Liver (tissue), 9 donors: Measurements from ENCODE around the gene RASSF10. TPM values are rescaled to one million over a fixed set of nuclear protein-coding genes. Genes with fewer than 3 reads are reported as not detected.

Experiments used
- DNase-seq: peaks from one replicate; pipeline ENCODE4 v3.0.0-alpha.2; 2017; ENCODE audit warnings: low spot score
- H3K27ac ChIP-seq, 2 donors: one replicate each; pipeline ENCODE4 v1.7.0; 2013; ENCODE audit warnings: inconsistent platforms in 2 of 2, low read length in 2 of 2, control low read depth in 1 of 2, low read depth in 1 of 2, mild to moderate bottlenecking in 1 of 2
- H3K27me3 ChIP-seq, 4 donors: one replicate each; pipeline versions ENCODE4 v1.6.1 to v1.7.0; 2013; ENCODE audit warnings: low read length in 3 of 4, inconsistent platforms in 1 of 4, mild to moderate bottlenecking in 1 of 4, moderate library complexity in 1 of 4; ENCODE audit not compliant: control insufficient read depth in 4 of 4, insufficient read depth in 4 of 4
- H3K36me3 ChIP-seq, 4 donors: one replicate each; pipeline versions ENCODE4 v1.6.1 to v1.7.0; 2013; ENCODE audit warnings: low read length in 3 of 4, mild to moderate bottlenecking in 3 of 4, low read depth in 1 of 4, moderate library complexity in 1 of 4; ENCODE audit not compliant: control insufficient read depth in 4 of 4, insufficient read depth in 3 of 4
- H3K4me1 ChIP-seq, 4 donors: one replicate each; pipeline versions ENCODE4 v1.6.1 to v1.7.0; 2013; ENCODE audit warnings: low read length in 3 of 4, mild to moderate bottlenecking in 3 of 4, moderate library complexity in 1 of 4; ENCODE audit not compliant: control insufficient read depth in 4 of 4, insufficient read depth in 4 of 4
- H3K4me3 ChIP-seq, 3 donors: one replicate each; pipeline versions ENCODE4 v1.6.1 to v1.7.0; 2013; ENCODE audit warnings: low read length in 3 of 3, control low read depth in 1 of 3, low read depth in 1 of 3, mild to moderate bottlenecking in 1 of 3
- H3K9ac ChIP-seq, 2 donors: one replicate each; pipeline ENCODE4 v1.7.0; 2013; ENCODE audit warnings: low read length in 2 of 2, mild to moderate bottlenecking in 2 of 2, moderate library complexity in 2 of 2, control low read depth in 1 of 2, low read depth in 1 of 2
- H3K9me3 ChIP-seq, 4 donors: one replicate each; pipeline versions ENCODE4 v1.6.1 to v1.7.0; 2013; ENCODE audit warnings: low read length in 3 of 4; ENCODE audit not compliant: control insufficient read depth in 4 of 4
- ATF3 ChIP-seq: IDR thresholded peaks from 2 replicates; pipeline ENCODE4 v1.6.1; 2016; ENCODE audit warnings: antibody characterized with exemption
- CTCF ChIP-seq: fragments of 150-350 bp; IDR thresholded peaks from 2 replicates; pipeline ENCODE4 v1.5.1; 2017; ENCODE audit warnings: improper control_type of control experiment, low read depth, low read length; ENCODE audit not compliant: missing input control
- EGR1 ChIP-seq, 2 donors: IDR thresholded peaks; 2 replicates each; pipeline ENCODE4 v1.6.1; 2016 to 2018; ENCODE audit warnings: antibody characterized with exemption in 2 of 2, low read depth in 2 of 2
- FOXA2 ChIP-seq: IDR thresholded peaks from 2 replicates; pipeline ENCODE4 v1.6.1; 2016; ENCODE audit warnings: antibody characterized with exemption
- GABPA ChIP-seq, 2 donors: IDR thresholded peaks in 1 of 2; conservative IDR thresholded peaks in 1 of 2; 2 replicates each; pipeline ENCODE4 v1.6.1; 2016; ENCODE audit warnings: antibody characterized with exemption in 2 of 2, mild to moderate bottlenecking in 1 of 2, moderate library complexity in 1 of 2
- HNF4A ChIP-seq, 2 donors: conservative IDR thresholded peaks; 2 replicates each; pipeline ENCODE4 v1.6.1; 2016; ENCODE audit warnings: antibody characterized with exemption in 2 of 2, mild to moderate bottlenecking in 2 of 2
- HNF4G ChIP-seq: IDR thresholded peaks from 2 replicates; pipeline ENCODE4 v1.6.1; 2016; ENCODE audit warnings: antibody characterized with exemption
- JUND ChIP-seq, 2 donors: IDR thresholded peaks; 2 replicates each; pipeline ENCODE4 v1.6.1; 2016; ENCODE audit warnings: antibody characterized with exemption in 2 of 2
- MAX ChIP-seq: IDR thresholded peaks from 2 replicates; pipeline ENCODE4 v1.6.1; 2016; ENCODE audit warnings: antibody characterized with exemption
- NR2F2 ChIP-seq: IDR thresholded peaks from 2 replicates; pipeline ENCODE4 v1.6.1; 2016; ENCODE audit warnings: antibody characterized with exemption
- RAD21 ChIP-seq, 2 donors: IDR thresholded peaks; 2 replicates each; pipeline ENCODE4 v1.6.1; 2016; ENCODE audit warnings: antibody characterized with exemption in 2 of 2, mild to moderate bottlenecking in 2 of 2
- REST ChIP-seq: IDR thresholded peaks from 2 replicates; pipeline ENCODE4 v1.6.1; 2016; ENCODE audit warnings: antibody characterized with exemption, mild to moderate bottlenecking
- RXRA ChIP-seq, 2 donors: IDR thresholded peaks; 2 replicates each; pipeline ENCODE4 v1.6.1; 2017 to 2018; ENCODE audit warnings: antibody characterized with exemption in 2 of 2, mild to moderate bottlenecking in 1 of 2
- SP1 ChIP-seq: IDR thresholded peaks from 2 replicates; pipeline ENCODE4 v1.6.1; 2018; ENCODE audit warnings: antibody characterized with exemption, mild to moderate bottlenecking
- YY1 ChIP-seq: IDR thresholded peaks from 2 replicates; pipeline ENCODE4 v1.6.1; 2016; ENCODE audit warnings: antibody characterized with exemption, mild to moderate bottlenecking
- ZBTB33 ChIP-seq: IDR thresholded peaks from 2 replicates; pipeline ENCODE4 v1.6.1; 2016; ENCODE audit warnings: antibody characterized with exemption
- WGBS: extraction: QIAGEN DNeasy Blood & Tissue Kit; methylation state at CpG from one replicate; pipeline ENCODE4 v1.1.7; 2013; 5-methylcytosine and 5-hydroxymethylcytosine counted together
- polyA plus RNA-seq, 2 donors: library from polyadenylated mRNA; stranded (reverse) in 1 of 2; unstranded in 1 of 2; fragments of 200-250 nt in 1 of 2; fragments of >200 nt in 1 of 2; fragmentation: Nextera tagmentation in 1 of 2; extraction: Ambion mirVana in 1 of 2; gene quantifications; one replicate each; pipeline versions ENCODE4 v1.2.1 to v1.2.3, GENCODE V29; 2013 to 2015
- total RNA-seq, 2 donors: library from RNA; depleted of rRNA; stranded (reverse); fragments of >200 nt; gene quantifications; one replicate each; pipeline ENCODE4 v1.2.3, GENCODE V29; 2014
- donor health status: healthy.
- donor health status: healthy.
- donor health status: healthy.
- donor health status: healthy.
- donor health status: healthy.

Gene RASSF10
- total and polyA plus RNA-seq, 4 donors: 0.03 to 1.9 (median 0.08) TPM; not detected in 1

GRCh38 chr11:13033760-13034533, 24.8 kb downstream of the RASSF10 start:
- H3K4me1 ChIP-seq: no peaks in the 10 kb centered on the region
- no peak overlapping the region for H3K4me3 ChIP-seq
- WGBS: 92% methylated on average over 4 of the region's 4 CpGs
- H3K27me3 ChIP-seq: peaks cover 0 to 9% (median 2%) of the 10 kb centered on the region in 4 donors
- no peak overlapping the region for H3K27ac ChIP-seq
- no peak overlapping the region for H3K9ac ChIP-seq
- H3K9me3 ChIP-seq: no peaks in the 10 kb centered on the region
- H3K36me3 ChIP-seq: no peaks in the 10 kb centered on the region
- TF ChIP-seq HNF4A (conservative IDR thresholded peaks at IDR 0.05) (no peak), CTCF (no peak), FOXA2 (no peak), JUND (IDR thresholded peaks at IDR 0.05) (no peak), RAD21 (IDR thresholded peaks at IDR 0.05) (no peak), HNF4G (no peak), RXRA (IDR thresholded peaks at IDR 0.05) (no peak), MAX (no peak), REST (no peak), SP1 (no peak), ZBTB33 (no peak), NR2F2 (no peak), YY1 (no peak), GABPA (IDR thresholded peaks at IDR 0.05 in 1 of 2, conservative IDR thresholded peaks at IDR 0.05 in 1 of 2) (no peak), EGR1 (IDR thresholded peaks at IDR 0.05; ENCODE audit: low read depth in 2 of 2) (no peak)
- DNase-seq: no peak

GRCh38 chr11:13035711-13036110, 26.6 kb downstream of the RASSF10 start:
- no peak for DNase-seq
- no peak for TF ChIP-seq ATF3
- 88% methylated on average over 4 of the region's 4 CpGs for WGBS
- Histone ChIP-seq H3K9me3 (no peaks in the 10 kb centered on the region), H3K36me3 (no peaks in the 10 kb centered on the region), H3K27ac (no peak overlapping the region), H3K9ac (no peak overlapping the region), H3K4me1 (no peaks in the 10 kb centered on the region), H3K4me3 (no peak overlapping the region), H3K27me3 (peaks cover 0 to 5% (median 1%) of the 10 kb centered on the region in 4 donors)
